GM18498 (cell line): ENCODE data around the gene FANCC.

Experiments used
- ATAC-seq: cut with Tn5 transposase; IDR thresholded peaks from one replicate; pipeline ENCODE4 v1.9.1; 2021; ENCODE audit warnings: mild to moderate bottlenecking, moderate library complexity; ENCODE audit not compliant: unreplicated experiment

FANCC gene

GRCh38 chr9:95076696-95077052 lies 240.8 kb downstream of the FANCC start:
- no peak for ATAC-seq

GRCh38 chr9:95075700-95076099 lies 241.8 kb downstream of the FANCC start:
- ATAC-seq: no peak

- ATAC-seq: no peak
Observed at GRCh38 chr9:95074632-95075031, 242.9 kb downstream of the FANCC start.

- no peak for ATAC-seq
Observed at GRCh38 chr9:95073918-95074317, 243.6 kb downstream of the FANCC start.

GRCh38 chr9:95073042-95073607 lies 244.4 kb downstream of the FANCC start:
- no peak for ATAC-seq

GRCh38 chr9:95071925-95072324 lies 245.6 kb downstream of the FANCC start:
- ATAC-seq: no peak

- ATAC-seq: no peak
Observed at GRCh38 chr9:95071450-95071849, 246.1 kb downstream of the FANCC start.

GRCh38 chr9:95070549-95071021 lies 246.9 kb downstream of the FANCC start:
- ATAC-seq: no peak

GRCh38 chr9:95067897-95068296 lies 249.6 kb downstream of the FANCC start:
- no peak for ATAC-seq

GRCh38 chr9:95067057-95067456 lies 250.5 kb downstream of the FANCC start:
- ATAC-seq: no peak

- ATAC-seq: no peak
Observed at GRCh38 chr9:95065224-95065623, 252.3 kb downstream of the FANCC start.

- no peak for ATAC-seq
Observed at GRCh38 chr9:95063300-95063699, 254.2 kb downstream of the FANCC start.

- ATAC-seq: no peak
Observed at GRCh38 chr9:95062596-95063065, 254.9 kb downstream of the FANCC start.

- ATAC-seq: no peak
Observed at GRCh38 chr9:95061916-95062595, 255.5 kb downstream of the FANCC start.

- no peak for ATAC-seq
Observed at GRCh38 chr9:95060916-95061315, 256.6 kb downstream of the FANCC start.

GRCh38 chr9:95060234-95060633 lies 257.3 kb downstream of the FANCC start:
- no peak for ATAC-seq

GRCh38 chr9:95058795-95059386 lies 258.6 kb downstream of the FANCC start:
- ATAC-seq: no peak

- ATAC-seq: no peak
Observed at GRCh38 chr9:95058121-95058785, 259.3 kb downstream of the FANCC start.

- no peak for ATAC-seq
Observed at GRCh38 chr9:95057101-95057500, 260.4 kb downstream of the FANCC start.

- no peak for ATAC-seq
Observed at GRCh38 chr9:95055851-95056551, 261.5 kb downstream of the FANCC start.

- no peak for ATAC-seq
Observed at GRCh38 chr9:95055334-95055850, 262.1 kb downstream of the FANCC start.
